Peyer's patch (tissue), 4 donors: ENCODE measurements around the gene GMPPA. TPM values are rescaled to one million over a fixed set of nuclear protein-coding genes. Genes with fewer than 3 reads are reported as not detected.

Experiments used
- DNase-seq, 3 donors: peaks; one replicate each; pipeline ENCODE4 v3.0.0-alpha.2; 2017 to 2019
- H3K27ac ChIP-seq, 4 donors: fragments of 200-600 bp; sonication (generic); one replicate each; pipeline ENCODE4 v1.5.1; 2016 to 2019
- H3K27me3 ChIP-seq, 2 donors: fragments of 200-600 bp; sonication (generic); one replicate each; pipeline ENCODE4 v1.5.1; 2019
- H3K36me3 ChIP-seq, 3 donors: fragments of 200-600 bp; sonication (generic); one replicate each; pipeline ENCODE4 v1.5.1; 2016 to 2019
- H3K4me1 ChIP-seq, 4 donors: fragments of 200-600 bp; sonication (generic); one replicate each; pipeline ENCODE4 v1.5.1; 2016 to 2019
- H3K4me3 ChIP-seq, 4 donors: fragments of 200-600 bp; sonication (generic); 1 replicate in 3 of 4; 2 replicates in 1 of 4; pipeline ENCODE4 v1.5.1; 2016 to 2019; ENCODE audit warnings: mild to moderate bottlenecking in 1 of 4
- H3K9me3 ChIP-seq, 4 donors: fragments of 200-600 bp; sonication (generic); one replicate each; pipeline ENCODE4 v1.5.1; 2016 to 2019; ENCODE audit warnings: mild to moderate bottlenecking in 1 of 4
- POLR2A ChIP-seq, 2 donors: fragments of 450-650 bp; IDR thresholded peaks; one replicate each; pipeline ENCODE4 v1.5.1; 2017; ENCODE audit warnings: antibody characterized with exemption in 2 of 2, mild to moderate bottlenecking in 2 of 2, moderate library complexity in 2 of 2
- total RNA-seq, 4 donors: library from RNA; depleted of rRNA; stranded (reverse); fragments of >200 nt; gene quantifications; one replicate each; pipeline ENCODE4 v1.1.0, GENCODE V29; 2016
- TF ChIP-seq, protein P1 (sequence below), 6 experiments: fragments of 450-650 bp in 4 of 6; fragments of 200-600 bp in 2 of 6; sonication (generic) in 1 of 6; IDR thresholded peaks; one replicate each; pipeline ENCODE4 v1.5.1; 2017 to 2019; ENCODE audit warnings: antibody characterized with exemption in 6 of 6, mild to moderate bottlenecking in 3 of 6, moderate library complexity in 1 of 6

The GMPPA gene
- total RNA-seq, 4 donors from 2014 or later, result 35.0 to 69.6 (median 38.9) TPM

- H3K4me3 ChIP-seq, result no peak overlapping the region
- no peak for TF ChIP-seq POLR2A (IDR thresholded peaks at IDR 0.05)
- TF ChIP-seq, protein P1, sequence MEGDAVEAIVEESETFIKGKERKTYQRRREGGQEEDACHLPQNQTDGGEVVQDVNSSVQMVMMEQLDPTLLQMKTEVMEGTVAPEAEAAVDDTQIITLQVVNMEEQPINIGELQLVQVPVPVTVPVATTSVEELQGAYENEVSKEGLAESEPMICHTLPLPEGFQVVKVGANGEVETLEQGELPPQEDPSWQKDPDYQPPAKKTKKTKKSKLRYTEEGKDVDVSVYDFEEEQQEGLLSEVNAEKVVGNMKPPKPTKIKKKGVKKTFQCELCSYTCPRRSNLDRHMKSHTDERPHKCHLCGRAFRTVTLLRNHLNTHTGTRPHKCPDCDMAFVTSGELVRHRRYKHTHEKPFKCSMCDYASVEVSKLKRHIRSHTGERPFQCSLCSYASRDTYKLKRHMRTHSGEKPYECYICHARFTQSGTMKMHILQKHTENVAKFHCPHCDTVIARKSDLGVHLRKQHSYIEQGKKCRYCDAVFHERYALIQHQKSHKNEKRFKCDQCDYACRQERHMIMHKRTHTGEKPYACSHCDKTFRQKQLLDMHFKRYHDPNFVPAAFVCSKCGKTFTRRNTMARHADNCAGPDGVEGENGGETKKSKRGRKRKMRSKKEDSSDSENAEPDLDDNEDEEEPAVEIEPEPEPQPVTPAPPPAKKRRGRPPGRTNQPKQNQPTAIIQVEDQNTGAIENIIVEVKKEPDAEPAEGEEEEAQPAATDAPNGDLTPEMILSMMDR (IDR thresholded peaks at IDR 0.05), result no peak
- no peaks in the 10 kb centered on the region for H3K36me3 ChIP-seq
- H3K9me3 ChIP-seq, result no peaks in the 10 kb centered on the region
- peaks cover 0 to 4% of the 10 kb centered on the region in 2 donors for H3K27me3 ChIP-seq
- no peak for DNase-seq
- H3K27ac ChIP-seq, result no peak overlapping the region
- no peaks in the 10 kb centered on the region for H3K4me1 ChIP-seq
Measured at GRCh38 chr2:219490186-219490585, 8.5 kb upstream of the GMPPA start.

DNA sequence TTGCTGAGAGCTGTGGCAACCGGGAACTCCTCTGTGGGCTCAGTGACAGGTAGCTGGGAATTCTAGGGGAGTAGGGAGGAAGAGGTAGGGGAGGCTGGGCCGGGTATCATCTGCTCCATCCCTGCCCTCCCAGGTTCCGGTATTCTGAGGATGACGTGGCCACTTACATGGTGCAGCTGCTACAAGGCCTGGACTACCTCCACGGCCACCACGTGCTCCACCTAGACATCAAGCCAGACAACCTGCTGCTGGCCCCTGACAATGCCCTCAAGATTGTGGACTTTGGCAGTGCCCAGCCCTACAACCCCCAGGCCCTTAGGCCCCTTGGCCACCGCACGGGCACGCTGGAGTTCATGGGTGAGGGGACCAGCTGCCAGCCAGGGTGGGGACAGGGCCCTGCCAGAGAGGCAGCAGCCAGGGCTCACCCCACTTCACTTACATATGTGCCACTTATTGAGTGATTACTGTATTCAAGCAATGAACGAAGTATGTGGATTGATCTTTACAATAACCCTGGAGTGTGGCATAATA, 8.0 kb upstream of the GMPPA start:
- no peaks in the 10 kb centered on the region for H3K4me1 ChIP-seq
- H3K36me3 ChIP-seq, result no peaks in the 10 kb centered on the region
- H3K27ac ChIP-seq, result no peak overlapping the region

GRCh38 chr2:219491278-219491963, 7.3 kb upstream of the GMPPA start:
- H3K27ac ChIP-seq, result no peak overlapping the region
- no peaks in the 10 kb centered on the region for H3K27me3 ChIP-seq
- no peak overlapping the region for H3K4me3 ChIP-seq
- peaks cover 0 to 2% (median 0%) of the 10 kb centered on the region in 4 donors for H3K4me1 ChIP-seq
- TF ChIP-seq, protein P1 (IDR thresholded peaks at IDR 0.05), result no peak
- TF ChIP-seq POLR2A (IDR thresholded peaks at IDR 0.05), result no peak
- H3K36me3 ChIP-seq, result no peaks in the 10 kb centered on the region
- no peaks in the 10 kb centered on the region for H3K9me3 ChIP-seq
- no peak for DNase-seq

More for the DNA sequence above, 8.0 kb upstream of the GMPPA start:
- TF ChIP-seq, protein P1 (IDR thresholded peaks at IDR 0.05), result no peak
- TF ChIP-seq POLR2A (IDR thresholded peaks at IDR 0.05), result no peak
- Histone ChIP-seq H3K27me3 (no peaks in the 10 kb centered on the region), H3K9me3 (no peaks in the 10 kb centered on the region), H3K4me3 (no peak overlapping the region)
- DNase-seq, result no peak

- H3K36me3 ChIP-seq, result no peaks in the 10 kb centered on the region
- DNase-seq, result no peak
- peaks cover 0 to 13% (median 5%) of the 10 kb centered on the region in 4 donors for H3K4me1 ChIP-seq
- H3K4me3 ChIP-seq, result no peak overlapping the region
- H3K27ac ChIP-seq, result no peak overlapping the region
- H3K27me3 ChIP-seq, result peaks cover 0 to 5% of the 10 kb centered on the region in 2 donors
- TF ChIP-seq POLR2A (IDR thresholded peaks at IDR 0.05), result no peak
- TF ChIP-seq, protein P1 (IDR thresholded peaks at IDR 0.05), result no peak
- H3K9me3 ChIP-seq, result no peaks in the 10 kb centered on the region
Measured at GRCh38 chr2:219492575-219492974, 6.1 kb upstream of the GMPPA start.

GRCh38 chr2:219493086-219493485, 5.6 kb upstream of the GMPPA start:
- DNase-seq, result no peak
- Histone ChIP-seq H3K4me3 (no peak overlapping the region), H3K27ac (no peak overlapping the region), H3K27me3 (peaks cover 0 to 5% of the 10 kb centered on the region in 2 donors), H3K9me3 (no peaks in the 10 kb centered on the region), H3K4me1 (peaks cover 0 to 16% (median 7%) of the 10 kb centered on the region in 4 donors), H3K36me3 (no peaks in the 10 kb centered on the region)
- TF ChIP-seq POLR2A (IDR thresholded peaks at IDR 0.05), result no peak
- TF ChIP-seq, protein P1 (IDR thresholded peaks at IDR 0.05), result no peak
